ENCODE data around the gene UQCR11. TPM values are rescaled to one million over a fixed set of nuclear protein-coding genes. Genes with fewer than 3 reads are reported as not detected.

The UQCR11 gene
- total and polyA plus RNA-seq, 2 donors (not counting 3 experiments of a cell fraction or from before 2014, with no cell fraction given) = 165 to 210 TPM

GRCh38 chr19:1620502-1620901 is 15.2 kb upstream of the UQCR11 start:
- Histone ChIP-seq H3K4me1 (ENCODE audit: control insufficient read depth, extremely low read depth, insufficient read depth, low read length) (no peaks in the 10 kb centered on the region), H4K20me1 (replicated peaks; ENCODE audit: control insufficient read depth, extremely low read depth, insufficient read depth, low read length) (no peaks in the 10 kb centered on the region), H3K4me2 (ENCODE audit: insufficient read depth, low read length) (no peak overlapping the region), H3K27ac (ENCODE audit: insufficient read depth, low read depth, low read length) (no peak overlapping the region), H3K9me1 (replicated peaks; ENCODE audit: control insufficient read depth, extremely low read depth, insufficient read depth, low read length) (no peaks in the 10 kb centered on the region), H3K79me2 (ENCODE audit: control insufficient read depth, insufficient read depth, low read length) (peaks cover 2% of the 10 kb centered on the region), H3K9ac (replicated peaks; ENCODE audit: extremely low read depth, insufficient read depth, low read length) (no peak overlapping the region), H3K9me3 (replicated peaks; ENCODE audit: control insufficient read depth, insufficient read depth, low read length) (no peaks in the 10 kb centered on the region), H2AFZ (ENCODE audit: low read depth, low read length) (no peak overlapping the region), H3K36me3 (ENCODE audit: control insufficient read depth in 2 of 2, extremely low read depth in 1 of 2, insufficient read depth in 2 of 2, low read length in 2 of 2) (peaks cover 25 to 49% of the 10 kb centered on the region in 2 experiments), H3K4me3 (replicated peaks in 1 of 3; ENCODE audit: insufficient read depth in 1 of 3, low read depth in 1 of 3, low read length in 3 of 3) (no peak overlapping the region), H3K27me3 (ENCODE audit: control insufficient read depth in 2 of 2, insufficient read depth in 2 of 2, low read length in 2 of 2) (no peaks in the 10 kb centered on the region)
- no peak for FAIRE-seq
- no TSS peak for BruUV-seq (replicated peaks)
- TF ChIP-seq MAX (IDR thresholded peaks at IDR 0.05; ENCODE audit: insufficient read depth, insufficient read length) = no peak
- no peak for TF ChIP-seq EZH2 (IDR thresholded peaks at IDR 0.05; ENCODE audit: borderline replicate concordance, low read depth, low read length, severe bottlenecking)
- no peak for TF ChIP-seq POLR2A (IDR thresholded peaks at IDR 0.05; ENCODE audit: low read depth, low read length)
- TF ChIP-seq POLR2AphosphoS5 (IDR thresholded peaks at IDR 0.05; ENCODE audit: insufficient read depth, low read depth, low read length) = no peak
- no peak for TF ChIP-seq JUN (IDR thresholded peaks at IDR 0.05; ENCODE audit: borderline replicate concordance, insufficient read depth, insufficient read length, low read depth)
- TF ChIP-seq CTCF (IDR thresholded peaks at IDR 0.05; ENCODE audit: extremely low read depth in 1 of 2, insufficient read depth in 1 of 2, low read depth in 1 of 2, low read length in 2 of 2) = no peak
- TF ChIP-seq FOS (IDR thresholded peaks at IDR 0.05; ENCODE audit: borderline replicate concordance, insufficient read depth, low read length) = no peak
- TF ChIP-seq MYC (IDR thresholded peaks at IDR 0.05; ENCODE audit: low read depth, low read length) = no peak
- TF ChIP-seq GATA2 (IDR thresholded peaks at IDR 0.05; ENCODE audit: insufficient read depth, insufficient read length, low read depth, low read length) = no peak
- dilution Hi-C loops (cut with MboI; ENCODE audit: extremely low pct_ligation_motif_present, low sequenced_read_pairs) (no loop called here), intact Hi-C loops (cut with micrococcal nuclease) (loop anchor here (5.0 kb wide), 1 partner anchor 147 kb away; no protein-coding TSS in a partner anchor)
- DNase-seq (ENCODE audit: low read depth, low spot score) = no peak
- ChIA-PET POLR2A (no interaction called here), CTCF (no interaction called here)
